ENCODE results near the gene TRUB1.

TRUB1 gene

GRCh38 chr10:114987995-114988394 lies 50.0 kb downstream of the TRUB1 start:
- DNase-seq = no peak

- DNase-seq = no peak
These were observed 52.6 kb downstream of the TRUB1 start for GRCh38 chr10:114990586-114990985.

- no peak for DNase-seq
These were observed 53.0 kb downstream of the TRUB1 start for GRCh38 chr10:114990991-114991390.

GRCh38 chr10:114992189-114992775 lies 54.3 kb downstream of the TRUB1 start:
- DNase-seq = no peak

GRCh38 chr10:114995468-114996247 lies 57.7 kb downstream of the TRUB1 start:
- no peak for DNase-seq

GRCh38 chr10:114996542-114996941 lies 58.5 kb downstream of the TRUB1 start:
- no peak for DNase-seq

- no peak for DNase-seq
These were observed 61.0 kb downstream of the TRUB1 start for GRCh38 chr10:114998993-114999392.

GRCh38 chr10:115001506-115002381 lies 63.7 kb downstream of the TRUB1 start:
- DNase-seq = no peak

- no peak for DNase-seq
These were observed 65.4 kb downstream of the TRUB1 start for GRCh38 chr10:115003396-115003795.

- DNase-seq = no peak
These were observed 66.4 kb downstream of the TRUB1 start for GRCh38 chr10:115004236-115004862.

- no peak for DNase-seq
These were observed 67.8 kb downstream of the TRUB1 start for GRCh38 chr10:115005771-115006170.

- no peak for DNase-seq
These were observed 80.4 kb downstream of the TRUB1 start for GRCh38 chr10:115018185-115018931.

GRCh38 chr10:115020449-115020848 lies 82.5 kb downstream of the TRUB1 start:
- no peak for DNase-seq

- DNase-seq = no peak
These were observed 84.7 kb downstream of the TRUB1 start for GRCh38 chr10:115022733-115023132.

GRCh38 chr10:115023715-115024114 lies 85.7 kb downstream of the TRUB1 start:
- DNase-seq = no peak

- no peak for DNase-seq
These were observed 86.4 kb downstream of the TRUB1 start for GRCh38 chr10:115024371-115024770.

- no peak for DNase-seq
These were observed 88.2 kb downstream of the TRUB1 start for GRCh38 chr10:115026056-115026745.

GRCh38 chr10:115026746-115027140 lies 88.7 kb downstream of the TRUB1 start:
- no peak for DNase-seq
